ENCODE results near the gene AFF2.
A peak's percentile ranks its signal among the peaks of the same experiment; 100 is the strongest.

The AFF2 gene

DNA sequence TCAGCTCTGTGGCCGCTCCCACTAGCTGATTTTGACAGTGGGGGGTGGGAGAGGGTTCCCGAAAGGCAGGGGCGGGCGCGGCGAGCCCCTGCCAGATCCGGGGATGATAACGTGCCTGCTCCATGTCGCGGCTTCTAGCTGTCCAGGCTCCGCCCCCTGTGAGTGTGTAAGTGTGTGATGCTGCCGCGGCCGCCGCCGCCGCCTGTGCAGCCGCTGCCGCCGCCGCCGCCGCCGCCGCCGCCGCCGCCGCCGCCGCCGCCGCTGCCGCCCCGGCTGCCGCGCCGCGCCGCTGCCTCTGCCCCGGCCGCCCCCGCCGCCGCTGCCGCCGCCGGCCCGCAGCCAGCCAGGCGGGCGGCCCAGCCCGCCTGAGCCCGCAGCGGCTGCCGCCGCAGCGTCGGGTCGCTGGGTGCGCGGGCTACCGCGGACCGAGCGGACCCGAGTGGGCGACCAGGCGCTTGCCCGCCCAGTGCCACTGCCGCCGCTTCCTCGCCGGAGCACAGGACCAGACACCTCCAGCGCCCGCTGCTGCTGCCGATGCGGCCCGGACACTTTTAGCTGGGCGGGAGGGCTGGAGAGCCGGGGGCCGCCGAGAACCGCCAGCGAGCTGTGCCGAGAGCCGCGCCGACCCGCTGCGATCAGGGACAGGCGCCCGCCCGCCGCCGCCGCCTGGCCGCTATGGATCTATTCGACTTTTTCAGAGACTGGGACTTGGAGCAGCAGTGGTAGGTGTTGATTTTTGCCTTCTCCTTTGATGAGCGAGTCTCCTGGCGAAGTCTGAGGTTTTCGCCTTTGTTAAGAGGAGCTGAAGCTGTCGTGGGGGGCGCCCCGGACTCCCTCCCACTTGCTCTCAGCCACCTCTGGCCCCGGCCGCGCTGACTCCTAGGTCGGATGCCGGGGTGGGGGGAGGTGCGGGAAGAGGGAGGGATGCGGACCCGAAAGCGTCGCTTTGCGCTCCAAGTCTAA is at the start of gene AFF2:
TSS of gene AFF2 (plus strand) at position 195 of the 963 bp plus-strand sequence. CDS start at position 676, 481 bp downstream.
- DNase-seq (ENCODE audit: low read depth), result no peak
- peak within 1 kb of the TSS; percentile 20 for H3K4me3 ChIP-seq (ENCODE audit: control insufficient read depth, low read depth, low read length)
- no peak for TF ChIP-seq CTCF (IDR thresholded peaks at IDR 0.05; ENCODE audit: control insufficient read depth, insufficient read depth, low read depth, low read length, missing control alignments)

- no peak overlapping the region for H3K4me3 ChIP-seq (ENCODE audit: control insufficient read depth, low read depth, low read length)
- TF ChIP-seq CTCF (IDR thresholded peaks at IDR 0.05; ENCODE audit: control insufficient read depth, insufficient read depth, low read depth, low read length, missing control alignments), result no peak
- DNase-seq (ENCODE audit: low read depth), result no peak
Measured at GRCh38 chrX:148457279-148457678, 43.1 kb upstream of the AFF2 start.

DNA sequence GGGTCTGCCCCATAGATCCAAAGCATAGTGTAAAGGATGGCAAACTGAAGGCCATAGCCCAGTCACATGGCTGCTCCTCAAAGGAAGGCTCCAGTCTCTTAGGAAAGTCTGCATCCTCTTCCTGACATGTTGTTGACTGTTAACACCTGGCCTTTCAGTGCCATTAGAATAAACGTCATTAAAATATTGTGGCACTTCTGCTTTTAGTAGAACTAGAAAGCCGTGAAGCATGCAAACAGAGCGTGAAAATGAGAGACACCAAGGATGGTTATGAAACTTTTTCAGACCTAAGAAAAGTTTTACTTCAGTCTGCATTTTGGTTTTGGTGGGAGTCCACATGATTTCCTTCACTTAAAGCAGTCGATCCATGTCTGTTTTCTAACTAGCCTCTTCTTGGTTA is 41.1 kb upstream of the AFF2 start:
- no peak for TF ChIP-seq CTCF (IDR thresholded peaks at IDR 0.05; ENCODE audit: control insufficient read depth, insufficient read depth, low read depth, low read length, missing control alignments)
- no peak overlapping the region for H3K4me3 ChIP-seq (ENCODE audit: control insufficient read depth, low read depth, low read length)
- no peak for DNase-seq (ENCODE audit: low read depth)

- no peak overlapping the region for H3K4me3 ChIP-seq (ENCODE audit: control insufficient read depth, low read depth, low read length)
- no peak for DNase-seq (ENCODE audit: low read depth)
- no peak for TF ChIP-seq CTCF (IDR thresholded peaks at IDR 0.05; ENCODE audit: control insufficient read depth, insufficient read depth, low read depth, low read length, missing control alignments)
Measured at GRCh38 chrX:148466292-148466691, 34.1 kb upstream of the AFF2 start.

DNA sequence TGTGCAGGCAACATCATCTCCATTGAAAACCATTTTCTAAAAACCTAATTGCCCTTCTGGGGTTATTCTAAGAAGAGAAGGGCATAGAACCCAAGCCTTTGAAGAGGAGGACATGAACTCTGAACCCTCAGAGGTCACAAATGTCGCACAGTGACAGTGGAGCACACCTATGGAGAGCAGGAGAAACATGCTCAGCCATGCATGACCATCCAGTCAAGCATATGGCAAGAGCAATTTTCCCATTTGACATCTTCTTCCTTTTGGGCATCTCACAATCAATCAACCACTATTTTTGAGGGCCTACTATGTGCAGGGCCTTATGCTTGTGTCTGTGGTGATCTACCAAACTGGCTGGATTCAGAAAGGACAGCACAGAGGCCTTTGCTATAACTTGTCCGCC is 30.1 kb upstream of the AFF2 start:
- DNase-seq (ENCODE audit: low read depth), result no peak
- H3K4me3 ChIP-seq (ENCODE audit: control insufficient read depth, low read depth, low read length), result no peak overlapping the region
- no peak for TF ChIP-seq CTCF (IDR thresholded peaks at IDR 0.05; ENCODE audit: control insufficient read depth, insufficient read depth, low read depth, low read length, missing control alignments)

- no peak for TF ChIP-seq CTCF (IDR thresholded peaks at IDR 0.05; ENCODE audit: control insufficient read depth, insufficient read depth, low read depth, low read length, missing control alignments)
- no peak overlapping the region for H3K4me3 ChIP-seq (ENCODE audit: control insufficient read depth, low read depth, low read length)
- DNase-seq (ENCODE audit: low read depth), result no peak
Measured at GRCh38 chrX:148474030-148474429, 26.4 kb upstream of the AFF2 start.
